ENCODE measurements around the gene WRAP53.

WRAP53 gene

DNA sequence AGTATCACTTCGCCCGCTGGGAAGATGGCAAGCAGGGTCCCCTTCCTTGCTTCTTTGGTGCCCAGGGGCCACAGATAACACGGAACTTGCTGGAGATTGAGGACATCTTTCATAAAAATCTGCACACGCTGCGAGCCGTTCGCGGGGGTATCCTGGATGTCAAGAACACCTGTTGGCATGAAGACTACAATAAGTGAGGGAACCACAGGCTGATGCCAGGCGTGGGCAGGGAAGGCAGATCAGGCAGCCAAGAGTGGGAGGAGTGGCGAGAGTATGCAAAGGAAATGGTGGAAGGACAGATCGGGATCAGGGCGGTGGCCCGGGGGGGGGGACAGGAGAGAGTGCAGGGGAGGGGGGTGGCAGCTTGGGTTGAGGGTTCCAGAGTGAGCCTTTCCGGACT, 51.5 kb downstream of the WRAP53 start:
- FAIRE-seq (no peak), DNase-seq (ENCODE audit: insufficient read length, low spot score) (no peak)

DNA sequence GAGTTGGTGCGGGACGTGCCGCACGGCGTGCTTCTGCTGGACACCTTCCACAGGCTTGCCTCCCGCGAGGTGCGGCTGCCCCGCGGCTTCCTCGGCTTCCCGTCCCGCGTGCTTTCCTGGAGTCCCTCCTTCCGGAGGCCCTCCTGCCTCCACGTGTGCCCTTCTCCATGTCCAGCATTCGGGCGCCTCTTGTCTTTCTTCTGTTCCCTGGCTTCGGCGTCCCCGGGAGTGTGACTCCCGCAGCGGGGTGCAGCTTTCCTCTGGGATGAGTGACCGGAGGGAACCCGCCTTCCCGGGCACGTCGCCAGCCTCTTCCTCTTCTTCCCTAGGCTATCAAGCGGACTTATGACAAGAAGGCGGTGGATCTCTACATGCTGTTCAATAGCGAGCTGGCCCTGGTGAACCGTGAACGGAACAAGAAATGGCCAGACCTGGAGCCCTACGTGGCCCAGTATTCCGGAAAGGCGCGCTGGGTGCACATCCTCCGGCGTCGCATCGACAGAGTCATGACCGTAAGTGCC, 52.3 kb downstream of the WRAP53 start:
- no peak for DNase-seq (ENCODE audit: insufficient read length, low spot score)
- FAIRE-seq: no peak

- DNase-seq (ENCODE audit: insufficient read length, low spot score) (no peak), FAIRE-seq (peak; percentile 65)
These were observed 54.5 kb downstream of the WRAP53 start for GRCh38 chr17:7742729-7743128.

GRCh38 chr17:7744416-7744815, 56.1 kb downstream of the WRAP53 start:
- DNase-seq (ENCODE audit: insufficient read length, low spot score): no peak
- no peak for FAIRE-seq

DNA sequence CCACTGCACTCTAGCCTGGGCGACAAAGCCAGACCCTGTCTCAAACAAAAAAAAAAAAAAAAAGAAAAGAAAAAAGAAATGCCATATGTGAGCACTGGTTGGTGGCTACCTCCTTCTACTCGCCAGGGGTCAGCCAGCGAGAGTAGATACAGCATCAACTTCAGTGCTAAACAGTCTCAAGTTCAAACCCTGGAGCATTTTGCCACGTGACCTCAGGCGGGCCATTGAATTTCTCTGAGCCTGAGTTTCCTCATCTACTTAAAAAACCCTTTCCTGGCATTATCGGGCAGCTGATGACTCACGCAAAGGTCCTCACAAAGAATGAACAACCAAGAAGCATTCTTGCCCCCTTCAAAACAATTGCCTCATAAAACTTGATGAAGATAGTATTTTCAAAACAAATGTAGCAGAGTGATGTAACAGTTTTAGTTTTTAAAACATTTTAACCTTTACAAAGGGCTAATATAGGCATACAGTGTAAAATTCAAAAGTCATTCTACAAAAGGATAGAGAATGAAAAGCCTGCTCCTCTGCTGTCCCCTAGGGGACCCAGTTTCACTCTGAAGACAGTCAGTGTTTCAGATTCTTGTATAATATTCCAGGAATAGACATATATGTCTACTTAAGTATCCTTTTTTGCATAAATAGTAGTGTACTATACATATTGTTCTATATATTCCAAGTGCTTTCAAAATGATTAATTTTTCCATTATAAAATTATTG, 57.6 kb downstream of the WRAP53 start:
- peak; percentile 89 for DNase-seq (ENCODE audit: insufficient read length, low spot score)
- FAIRE-seq: peak; percentile 26

- DNase-seq (ENCODE audit: insufficient read length, low spot score) (peak; percentile 52), FAIRE-seq (no peak)
These were observed 59.4 kb downstream of the WRAP53 start for GRCh38 chr17:7747635-7748071.

DNA sequence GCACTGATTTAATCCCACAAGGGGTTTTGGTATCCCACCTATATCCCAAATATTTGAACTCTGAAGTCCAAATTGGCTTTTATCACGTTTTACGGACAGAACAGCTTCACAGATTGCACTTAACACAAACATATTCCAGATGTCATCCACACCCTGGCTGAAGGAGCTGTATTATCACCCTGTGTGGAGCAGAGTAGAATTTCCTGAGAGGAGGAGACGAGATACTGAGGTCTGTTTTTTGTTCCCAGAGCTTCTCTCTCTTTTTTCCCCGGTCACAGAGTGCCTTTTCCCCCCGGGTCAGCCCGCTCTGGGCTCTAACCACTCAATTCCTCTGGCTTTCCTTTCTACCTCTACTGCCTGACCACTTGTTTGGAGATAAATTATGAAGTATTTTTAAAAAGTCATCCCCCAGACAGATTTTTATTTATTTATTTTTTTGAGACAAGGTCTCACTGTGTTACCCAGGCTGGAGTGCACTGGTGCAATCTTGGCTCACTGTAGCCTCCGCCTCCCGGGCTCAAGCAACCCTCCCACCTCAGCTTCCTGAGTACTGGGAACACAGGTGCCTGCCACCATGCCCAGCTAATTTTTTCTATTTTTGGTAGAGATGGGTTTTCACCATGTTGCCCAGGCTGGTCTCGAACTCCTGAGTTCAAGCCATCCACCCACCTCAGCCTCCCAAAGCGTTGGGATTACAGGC, 59.9 kb downstream of the WRAP53 start:
- no peak for DNase-seq (ENCODE audit: insufficient read length, low spot score)
- FAIRE-seq: no peak

- FAIRE-seq: no peak
These were observed 62.1 kb downstream of the WRAP53 start for GRCh38 chr17:7750321-7750821.

More at GRCh38 chr17:7750321-7750821, 62.1 kb downstream of the WRAP53 start:
- peak; percentile 45 for DNase-seq (ENCODE audit: insufficient read length, low spot score)
